ENCODE measurements around the gene C11orf21.

- TF ChIP-seq CTCF (optimal IDR thresholded peaks at IDR 0.05 in 1 of 3, IDR thresholded peaks at IDR 0.05 in 1 of 3, conservative IDR thresholded peaks at IDR 0.05 in 1 of 3; ENCODE audit: extremely low read depth in 1 of 3, insufficient read depth in 2 of 3, low read length in 3 of 3) (no peak), EZH2 (IDR thresholded peaks at IDR 0.05; ENCODE audit: low read length) (no peak)
Measured at GRCh38 chr11:2318707-2319106, 17.0 kb upstream of the C11orf21 start.
